Measurements from ENCODE around the gene SPACA7.

SPACA7 gene

DNA sequence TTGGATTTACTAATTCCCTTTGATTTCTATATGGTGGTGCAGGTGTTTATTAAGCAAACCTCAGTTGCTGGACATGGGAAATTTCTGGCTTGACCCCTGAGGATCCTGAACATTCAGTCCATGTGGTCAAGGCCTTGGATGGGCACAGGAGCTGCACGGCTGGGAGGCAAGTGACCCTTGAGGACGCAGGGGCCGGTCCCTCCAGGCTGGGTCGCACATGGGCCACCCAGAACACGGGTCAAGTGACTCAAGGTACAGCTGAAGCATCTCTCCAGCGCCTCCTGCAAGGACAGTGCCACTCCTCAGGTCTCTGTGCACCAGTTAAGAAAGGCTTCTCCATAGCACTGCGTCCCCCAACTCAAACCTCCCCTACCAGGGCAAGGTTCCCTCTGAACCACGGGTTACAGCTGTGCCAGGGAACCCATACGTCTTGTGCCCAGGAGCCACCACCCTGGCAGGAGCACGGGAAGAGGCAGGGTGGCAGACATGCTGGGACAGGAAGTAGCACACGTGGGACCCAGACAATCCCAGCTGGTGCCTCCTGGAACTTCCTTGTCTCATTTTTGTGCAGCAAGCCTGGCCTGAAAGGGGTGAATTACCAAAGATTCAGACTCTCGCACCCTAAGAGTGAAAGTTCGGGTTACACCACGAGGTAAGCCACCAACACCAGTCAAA lies 93.1 kb downstream of the SPACA7 start:
- DNase-seq: no peak

DNA sequence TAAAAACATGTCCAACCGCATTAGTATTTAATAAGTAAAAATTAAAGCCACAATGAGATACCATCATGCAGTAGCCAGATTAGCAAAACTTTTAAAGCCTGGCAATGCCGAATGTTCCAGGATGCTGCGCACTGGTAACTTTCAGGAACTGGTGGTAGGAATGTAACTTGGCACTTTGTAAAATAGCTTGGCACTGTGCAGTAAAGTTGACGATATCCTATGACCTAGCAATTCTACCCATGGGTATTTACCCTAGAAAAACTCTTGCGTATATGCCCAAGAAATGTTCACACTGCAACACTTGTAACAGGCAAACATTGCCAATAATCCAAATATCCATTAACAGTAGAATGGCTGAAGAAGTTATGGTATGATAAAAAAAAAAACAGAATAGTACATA lies 97.7 kb downstream of the SPACA7 start:
- DNase-seq: no peak

DNA sequence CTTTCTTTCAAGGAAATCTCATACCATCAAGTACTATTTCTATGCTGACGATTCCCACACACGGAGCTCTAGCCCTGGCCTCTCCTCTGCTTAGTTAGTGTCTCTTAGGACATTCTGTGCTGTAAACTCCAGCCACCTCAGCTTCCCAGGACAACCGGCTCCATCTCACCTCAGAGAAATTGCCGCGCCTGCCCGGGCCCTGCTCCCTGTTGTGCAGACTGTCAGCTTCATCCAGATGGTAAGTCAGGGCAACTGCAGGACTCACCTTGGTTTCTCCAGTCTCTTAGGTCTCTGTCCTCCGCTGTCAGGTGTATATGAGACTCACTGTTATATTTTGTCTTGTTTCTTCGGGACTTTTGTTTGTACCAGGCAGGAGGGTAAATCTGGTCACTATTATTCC lies 98.7 kb downstream of the SPACA7 start:
- DNase-seq: no peak

DNA sequence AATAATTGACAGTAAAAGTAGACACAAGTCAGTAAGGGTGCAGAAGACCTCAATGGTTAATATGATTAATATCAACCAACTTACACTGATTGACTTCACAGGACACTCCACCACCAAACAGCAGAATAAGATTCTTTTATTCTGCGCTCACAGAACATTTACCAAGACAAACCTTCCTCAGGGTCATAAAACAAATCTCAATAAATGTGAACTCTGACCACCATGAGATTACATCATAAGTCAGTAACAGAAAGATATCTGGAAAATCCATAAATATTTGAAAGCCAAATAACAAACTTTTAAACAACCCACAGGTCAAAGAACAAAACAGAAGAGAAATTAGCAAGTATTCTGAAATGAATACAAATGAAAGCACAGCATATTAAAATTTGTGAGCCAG lies 99.7 kb downstream of the SPACA7 start:
- no peak for DNase-seq

DNA sequence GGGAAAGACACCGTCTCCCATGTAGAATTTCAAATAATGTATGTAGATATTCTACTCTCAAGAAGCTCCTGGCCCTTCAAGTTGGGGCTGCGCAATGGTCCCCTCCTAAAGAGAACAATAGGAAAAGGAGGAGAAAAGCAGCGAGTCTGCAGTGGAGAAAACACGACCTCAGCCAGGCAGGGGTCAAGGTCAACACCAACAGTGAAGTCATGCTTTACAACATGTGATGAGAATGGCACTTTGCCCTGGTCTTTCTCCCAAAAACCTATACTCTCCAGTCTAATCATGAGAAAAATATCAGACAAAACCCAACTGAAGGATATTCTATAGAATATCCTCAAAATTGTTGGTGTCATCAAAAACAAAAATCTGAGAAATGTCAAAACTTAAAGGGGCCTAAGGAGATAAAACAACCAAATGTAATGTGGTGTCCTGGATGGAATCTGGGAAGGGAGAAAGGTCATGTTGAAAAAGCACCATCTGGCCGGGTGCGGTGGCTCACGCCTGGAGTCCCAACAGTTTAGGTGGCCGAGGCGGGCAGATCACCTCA lies 101.0 kb downstream of the SPACA7 start:
- DNase-seq: no peak

DNA sequence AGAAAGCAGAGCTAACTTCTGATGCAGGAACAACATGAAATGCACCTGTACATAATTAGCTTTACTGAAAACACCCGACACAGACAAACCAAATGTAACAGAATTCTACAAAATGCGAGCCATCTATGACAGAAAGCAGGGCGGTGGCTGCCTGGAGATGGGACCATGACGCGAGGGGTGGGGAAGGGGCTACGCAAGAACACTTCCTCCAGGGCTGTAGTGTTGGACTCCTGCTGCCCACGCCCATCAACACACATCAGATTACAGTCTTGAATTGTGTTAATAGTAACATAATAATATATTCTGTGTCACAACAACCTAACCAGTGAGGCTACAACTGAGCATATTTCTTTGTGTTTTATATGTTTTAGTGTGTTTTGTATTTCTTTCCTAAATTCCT lies 103.2 kb downstream of the SPACA7 start:
- no peak for DNase-seq

DNA sequence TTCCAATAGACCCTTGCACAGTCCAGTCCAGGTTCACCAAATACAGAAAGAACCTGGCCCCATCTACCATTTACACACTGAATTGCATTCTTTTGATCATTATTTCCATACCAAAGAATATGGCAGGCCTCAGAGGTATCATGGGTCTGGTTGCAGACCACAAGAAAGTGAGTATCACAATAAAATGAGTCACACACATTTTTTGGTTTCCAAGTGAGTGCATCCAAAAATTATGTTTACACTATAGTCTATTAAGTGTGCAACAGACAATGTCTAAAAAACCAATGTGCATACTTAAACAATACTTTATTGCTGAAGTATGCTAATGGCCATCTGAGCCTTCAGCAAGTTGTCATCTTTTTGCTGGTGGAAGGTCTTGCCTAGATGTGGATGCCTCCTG lies 105.3 kb downstream of the SPACA7 start:
- DNase-seq: no peak

DNA sequence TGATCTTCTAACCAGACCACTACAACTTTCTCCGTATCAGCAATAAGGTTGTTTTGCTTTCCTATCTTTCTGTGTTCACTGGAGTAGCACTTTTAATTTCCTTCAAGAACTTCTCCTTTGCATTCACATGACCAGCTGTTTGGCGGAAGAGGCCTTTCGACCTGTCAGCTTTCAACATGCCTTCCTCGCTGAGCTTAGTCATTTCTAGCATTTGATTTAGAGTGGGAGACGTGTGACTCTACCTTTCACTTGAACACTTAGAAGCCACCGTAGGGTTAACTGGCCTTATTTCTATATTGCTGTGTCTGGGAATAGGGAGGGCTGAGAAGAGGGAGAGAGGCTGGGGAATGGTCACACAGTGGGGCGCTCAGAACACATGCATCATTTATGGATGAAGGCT lies 107.1 kb downstream of the SPACA7 start:
- no peak for DNase-seq

Data from NCI-H345 (cell line).